Fibroblast of skin of abdomen (primary cell): Measurements from ENCODE around the gene ELF3. TPM values are rescaled to one million over a fixed set of nuclear protein-coding genes. Genes with fewer than 3 reads are reported as not detected.
"Not testable (repeated sequence)": the region's sequence is repeated elsewhere in the genome, so short reads cannot be mapped to it uniquely, and the experiment has no call there.

Source experiments
- DNase-seq: peaks from one replicate; pipeline ENCODE4 v3.0.0-alpha.2; 2013
- polyA plus RNA-seq, 2 experiments: library from polyadenylated mRNA; unstranded; fragments of 120-200 nt; gene quantifications; one replicate each; pipeline ENCODE4 v1.2.1, GENCODE V29; 2013; ENCODE audit not compliant: insufficient read length in 2 of 2

The ELF3 gene
- 0.21 TPM for polyA plus RNA-seq (2013, experiment 1 of 2; ENCODE audit: insufficient read length)
- polyA plus RNA-seq (2013, experiment 2 of 2; ENCODE audit: insufficient read length): 0.24 TPM

- DNase-seq: no peak
Measured at GRCh38 chr1:202010180-202011015, at the start of gene ELF3. Gene ELF3, plus strand, starts transcription at chr1:202010587. Its CDS starts 550 bp downstream, at chr1:202011137.

- not testable (repeated sequence) for DNase-seq
Measured at GRCh38 chr1:201962382-201962781, 48.0 kb upstream of the ELF3 start.

GRCh38 chr1:201964261-201964660 lies 46.1 kb upstream of the ELF3 start:
- peak; percentile 85 for DNase-seq

GRCh38 chr1:201966171-201966570 lies 44.2 kb upstream of the ELF3 start:
- no peak for DNase-seq

- DNase-seq: no peak
Measured at GRCh38 chr1:201968202-201968925, 42.0 kb upstream of the ELF3 start.

- no peak for DNase-seq
Measured at GRCh38 chr1:201970334-201971159, 39.8 kb upstream of the ELF3 start.

GRCh38 chr1:201982082-201982622 lies 28.2 kb upstream of the ELF3 start:
- no peak for DNase-seq

GRCh38 chr1:201982623-201983379 lies 27.6 kb upstream of the ELF3 start, which contains the start of gene RNPEP:
Gene RNPEP, plus strand, starts transcription at chr1:201982648. Its CDS starts 19 bp downstream, at chr1:201982667.
- DNase-seq: peak; percentile 69

- DNase-seq: no peak
Measured at GRCh38 chr1:201983380-201983805, 27.0 kb upstream of the ELF3 start.

GRCh38 chr1:201984446-201984845 lies 25.9 kb upstream of the ELF3 start:
- no peak for DNase-seq

- no peak for DNase-seq
Measured at GRCh38 chr1:201985355-201985754, 25.0 kb upstream of the ELF3 start.

GRCh38 chr1:201988601-201989000 lies 21.8 kb upstream of the ELF3 start:
- no peak for DNase-seq

- DNase-seq: no peak
Measured at GRCh38 chr1:201989354-201990128, 20.8 kb upstream of the ELF3 start.

GRCh38 chr1:201990427-201990826 lies 20.0 kb upstream of the ELF3 start:
- DNase-seq: no peak

GRCh38 chr1:201999625-202000238 lies 10.7 kb upstream of the ELF3 start:
- DNase-seq: peak; percentile 27

GRCh38 chr1:202002507-202002906 lies 7.9 kb upstream of the ELF3 start:
- DNase-seq: no peak

GRCh38 chr1:202004711-202005110 lies 5.7 kb upstream of the ELF3 start:
- no peak for DNase-seq

- no peak for DNase-seq
Measured at GRCh38 chr1:202005958-202006357, 4.4 kb upstream of the ELF3 start.

GRCh38 chr1:202007304-202007703 lies 3.1 kb upstream of the ELF3 start:
- DNase-seq: no peak

GRCh38 chr1:202007805-202008489 lies 2.4 kb upstream of the ELF3 start:
- no peak for DNase-seq
